WTC11 (cell line): ENCODE data around the gene PRRG1.

ENCODE experiments used
- CTCF ChIP-seq: fragments of 200-600 bp; IDR thresholded peaks from 2 replicates; pipeline ENCODE4 v1.8.0; 2022; ENCODE audit warnings: antibody characterized with exemption
- ETV6 ChIP-seq: sonication (generic); formaldehyde crosslinking; IDR thresholded peaks from 2 replicates; pipeline ENCODE4 v1.8.1; 2022; ENCODE audit warnings: mild to moderate bottlenecking, missing genetic modification reagents
- ZNF232 ChIP-seq: sonication (generic); formaldehyde crosslinking; IDR thresholded peaks from 2 replicates; pipeline ENCODE4 v1.8.0; 2022; ENCODE audit warnings: mild to moderate bottlenecking, missing genetic modification reagents
- TF ChIP-seq, protein P1 (sequence below): sonication (generic); formaldehyde crosslinking; IDR thresholded peaks from 2 replicates; pipeline ENCODE4 v1.8.1; 2022; ENCODE audit warnings: low read depth, mild to moderate bottlenecking, moderate library complexity, missing genetic modification reagents, borderline replicate concordance

GRCh38 chrX:37380924-37381323 lies 31.8 kb downstream of the PRRG1 start:
- TF ChIP-seq, protein P1, sequence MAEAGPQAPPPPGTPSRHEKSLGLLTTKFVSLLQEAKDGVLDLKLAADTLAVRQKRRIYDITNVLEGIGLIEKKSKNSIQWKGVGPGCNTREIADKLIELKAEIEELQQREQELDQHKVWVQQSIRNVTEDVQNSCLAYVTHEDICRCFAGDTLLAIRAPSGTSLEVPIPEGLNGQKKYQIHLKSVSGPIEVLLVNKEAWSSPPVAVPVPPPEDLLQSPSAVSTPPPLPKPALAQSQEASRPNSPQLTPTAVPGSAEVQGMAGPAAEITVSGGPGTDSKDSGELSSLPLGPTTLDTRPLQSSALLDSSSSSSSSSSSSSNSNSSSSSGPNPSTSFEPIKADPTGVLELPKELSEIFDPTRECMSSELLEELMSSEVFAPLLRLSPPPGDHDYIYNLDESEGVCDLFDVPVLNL (CRISPR knock-in tag) = no peak
- TF ChIP-seq CTCF = no peak
- no peak for TF ChIP-seq ETV6 (CRISPR knock-in tag)
- TF ChIP-seq ZNF232 (CRISPR knock-in tag) = no peak
